CD4-positive, alpha-beta T cell treated with Interleukin-2 at 100 ng/mL for 4 hours (primary cell): Measurements from ENCODE around the gene LRRC56.

Experiments
- DNase-seq: peaks from one replicate; pipeline ENCODE4 v3.0.0-alpha.2; 2020; ENCODE audit warnings: low spot score

Gene LRRC56, protein sequence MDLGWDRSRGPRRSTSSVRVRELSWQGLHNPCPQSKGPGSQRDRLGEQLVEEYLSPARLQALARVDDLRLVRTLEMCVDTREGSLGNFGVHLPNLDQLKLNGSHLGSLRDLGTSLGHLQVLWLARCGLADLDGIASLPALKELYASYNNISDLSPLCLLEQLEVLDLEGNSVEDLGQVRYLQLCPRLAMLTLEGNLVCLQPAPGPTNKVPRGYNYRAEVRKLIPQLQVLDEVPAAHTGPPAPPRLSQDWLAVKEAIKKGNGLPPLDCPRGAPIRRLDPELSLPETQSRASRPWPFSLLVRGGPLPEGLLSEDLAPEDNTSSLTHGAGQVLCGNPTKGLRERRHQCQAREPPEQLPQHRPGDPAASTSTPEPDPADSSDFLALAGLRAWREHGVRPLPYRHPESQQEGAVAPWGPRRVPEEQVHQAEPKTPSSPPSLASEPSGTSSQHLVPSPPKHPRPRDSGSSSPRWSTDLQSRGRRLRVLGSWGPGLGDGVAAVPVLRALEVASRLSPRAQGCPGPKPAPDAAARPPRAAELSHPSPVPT

GRCh38 chr11:536841-537621 is at the start of gene LRRC56:
Gene LRRC56 (plus strand): TSS chr11:537527. CDS start chr11:540685, 3,158 bp downstream.
- DNase-seq, result peak; percentile 96

DNA sequence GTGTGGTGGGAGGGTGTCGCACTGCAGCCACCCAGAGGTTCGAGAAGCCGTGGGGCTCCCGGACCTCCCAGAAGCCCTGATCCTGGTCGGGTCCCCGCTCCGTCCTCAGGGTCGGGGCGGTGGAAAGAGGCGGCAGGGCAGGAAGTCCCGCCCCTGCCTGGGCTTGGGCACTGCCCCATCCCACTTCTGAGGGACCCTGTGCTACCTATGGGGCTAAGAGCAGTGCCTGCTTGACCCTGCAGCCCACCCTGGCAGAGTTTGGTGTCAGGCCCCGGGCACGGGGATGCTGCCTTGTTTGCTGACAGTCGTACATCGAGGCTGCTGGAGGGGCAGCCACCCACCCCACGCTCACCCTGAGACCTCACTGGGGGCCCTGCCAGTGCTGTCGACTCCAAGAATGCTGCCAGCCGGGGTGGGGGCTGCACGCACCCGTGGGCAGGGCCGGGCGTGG is 49.7 kb upstream of the LRRC56 start:
- DNase-seq, result no peak

GRCh38 chr11:488062-488461 is 49.3 kb upstream of the LRRC56 start:
- no peak for DNase-seq

DNA sequence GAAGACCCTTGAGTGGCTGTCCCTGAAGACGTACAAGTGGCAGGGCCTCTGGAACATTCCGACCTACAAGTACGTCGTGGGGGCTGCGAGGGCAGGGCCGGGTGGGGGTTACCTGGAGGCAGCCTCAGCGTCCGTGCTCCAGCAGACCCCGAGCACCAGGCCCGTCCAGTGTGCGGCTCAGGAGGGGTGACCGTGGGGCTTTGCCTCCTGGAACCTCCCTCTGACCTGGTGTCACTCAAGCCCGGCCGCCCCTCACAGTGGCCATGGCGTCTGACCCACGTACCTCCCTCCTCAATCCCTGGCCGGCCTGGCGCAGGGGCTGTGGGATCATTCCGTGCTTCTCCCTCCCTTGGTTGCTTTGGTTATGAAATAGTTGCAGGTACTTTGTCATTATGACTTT is 48.7 kb upstream of the LRRC56 start:
- DNase-seq, result no peak

DNA sequence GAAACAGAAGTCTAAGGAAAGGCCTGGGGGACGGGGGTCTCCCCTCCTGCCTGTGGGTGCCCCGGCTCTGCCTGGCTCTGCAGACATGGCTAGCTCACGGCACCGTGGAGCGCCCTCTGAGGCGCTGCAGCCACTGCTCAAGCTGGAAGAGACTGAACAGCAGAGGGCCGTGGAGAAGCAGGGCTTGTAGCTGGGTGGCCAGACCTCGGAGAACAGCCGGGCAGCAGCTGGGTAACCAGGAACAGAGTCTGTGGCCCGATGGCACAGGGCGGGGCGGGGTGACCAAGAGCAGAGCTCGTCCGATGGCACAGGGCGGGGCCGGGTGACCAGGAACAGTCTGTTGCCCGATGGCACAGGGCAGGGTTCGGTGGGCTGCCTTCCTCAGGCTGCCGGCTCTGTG is 48.3 kb upstream of the LRRC56 start:
- no peak for DNase-seq

DNA sequence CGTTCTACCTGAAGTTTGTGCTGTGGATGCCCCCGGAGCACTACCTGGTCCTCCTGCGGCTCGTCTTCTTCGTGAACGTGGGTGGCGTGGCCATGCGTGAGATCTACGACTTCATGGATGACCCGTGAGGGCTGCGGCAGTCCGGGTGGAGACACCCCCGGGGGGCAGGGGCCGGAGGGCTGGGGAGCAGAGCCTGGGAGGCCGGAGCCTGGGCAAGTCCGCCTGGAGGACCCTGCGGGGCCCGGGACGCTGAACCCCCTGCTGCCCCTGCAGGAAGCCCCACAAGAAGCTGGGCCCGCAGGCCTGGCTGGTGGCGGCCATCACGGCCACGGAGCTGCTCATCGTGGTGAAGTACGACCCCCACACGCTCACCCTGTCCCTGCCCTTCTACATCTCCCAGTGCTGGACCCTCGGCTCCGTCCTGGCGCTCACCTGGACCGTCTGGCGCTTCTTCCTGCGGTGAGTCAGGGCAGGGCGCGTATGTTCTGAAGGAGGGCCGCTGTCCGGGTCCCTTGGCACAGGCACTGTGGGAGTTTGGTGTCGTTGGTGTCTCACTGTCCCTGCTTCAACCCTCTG is 47.6 kb upstream of the LRRC56 start:
- DNase-seq, result no peak

DNA sequence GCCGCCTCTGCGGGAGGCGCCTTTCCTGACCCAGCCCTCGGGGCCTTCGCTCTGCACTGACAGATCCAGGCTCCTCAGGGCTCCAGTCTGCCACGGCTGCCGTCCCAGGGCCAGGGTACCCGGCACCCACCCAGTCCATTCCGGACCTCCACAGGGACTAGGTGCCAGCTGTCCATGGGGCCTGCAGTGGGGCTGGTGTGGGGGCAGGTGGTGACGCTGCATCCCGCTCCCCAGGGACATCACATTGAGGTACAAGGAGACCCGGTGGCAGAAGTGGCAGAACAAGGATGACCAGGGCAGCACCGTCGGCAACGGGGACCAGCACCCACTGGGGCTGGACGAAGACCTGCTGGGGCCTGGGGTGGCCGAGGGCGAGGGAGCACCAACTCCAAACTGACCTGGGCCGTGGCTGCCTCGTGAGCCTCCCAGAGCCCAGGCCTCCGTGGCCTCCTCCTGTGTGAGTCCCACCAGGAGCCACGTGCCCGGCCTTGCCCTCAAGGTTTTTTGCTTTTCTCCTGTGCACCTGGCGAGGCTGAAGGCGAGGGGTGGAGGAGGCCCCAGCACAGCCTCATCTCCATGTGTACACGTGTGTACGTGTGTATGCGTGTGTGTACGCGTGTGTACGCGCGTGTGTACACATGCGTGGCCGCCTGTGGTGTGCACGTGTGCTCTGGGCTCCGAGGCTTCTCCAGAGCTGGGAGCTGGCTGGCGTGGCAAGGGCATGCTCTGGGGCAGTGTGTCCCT is 47.0 kb upstream of the LRRC56 start:
- DNase-seq, result no peak

- DNase-seq, result no peak
These were observed 46.4 kb upstream of the LRRC56 start for GRCh38 chr11:490930-491260.

DNA sequence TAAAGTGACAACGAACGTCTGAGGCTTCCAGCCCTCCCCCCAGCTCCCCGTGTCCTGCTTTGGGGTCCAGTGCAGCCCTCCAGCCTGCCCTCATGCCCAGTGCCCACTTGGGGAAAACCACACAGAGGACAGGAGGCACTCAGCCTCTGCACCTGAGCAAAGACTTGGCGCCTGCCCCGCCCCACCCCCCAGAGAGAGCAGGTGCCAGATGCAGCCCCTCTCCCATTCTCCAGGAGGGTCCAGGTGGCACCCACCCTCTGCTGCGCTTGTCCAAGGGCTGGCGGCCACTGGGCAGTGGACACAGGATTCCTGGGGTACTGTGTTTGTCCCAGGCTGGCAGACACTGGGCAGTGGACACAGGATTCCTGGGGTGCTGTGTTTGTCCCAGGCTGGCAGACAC is 46.0 kb upstream of the LRRC56 start:
- DNase-seq, result no peak

GRCh38 chr11:492427-493226 is 44.7 kb upstream of the LRRC56 start:
- DNase-seq, result no peak

- no peak for DNase-seq
These were observed 42.4 kb upstream of the LRRC56 start for GRCh38 chr11:494761-495536.

DNA sequence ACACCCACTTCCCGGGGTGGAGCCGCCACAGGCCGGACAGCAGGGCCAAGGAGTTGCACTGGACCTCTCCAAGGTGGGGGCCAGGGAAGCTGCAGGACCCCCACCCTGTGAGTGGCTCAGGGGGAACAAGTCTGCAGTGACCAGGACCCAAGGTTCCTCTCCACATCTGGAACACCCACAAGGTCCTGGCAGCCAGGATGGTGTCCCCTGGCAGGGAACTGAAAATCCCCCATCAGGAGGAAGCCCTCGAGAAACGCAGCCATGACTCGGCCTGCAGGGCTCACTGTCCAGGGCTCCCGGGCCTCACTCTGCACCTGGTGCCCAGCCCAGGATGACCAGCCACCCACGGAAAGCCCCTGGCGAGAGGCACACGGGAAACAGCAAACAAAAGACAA is 41.8 kb upstream of the LRRC56 start:
- DNase-seq, result no peak

DNA sequence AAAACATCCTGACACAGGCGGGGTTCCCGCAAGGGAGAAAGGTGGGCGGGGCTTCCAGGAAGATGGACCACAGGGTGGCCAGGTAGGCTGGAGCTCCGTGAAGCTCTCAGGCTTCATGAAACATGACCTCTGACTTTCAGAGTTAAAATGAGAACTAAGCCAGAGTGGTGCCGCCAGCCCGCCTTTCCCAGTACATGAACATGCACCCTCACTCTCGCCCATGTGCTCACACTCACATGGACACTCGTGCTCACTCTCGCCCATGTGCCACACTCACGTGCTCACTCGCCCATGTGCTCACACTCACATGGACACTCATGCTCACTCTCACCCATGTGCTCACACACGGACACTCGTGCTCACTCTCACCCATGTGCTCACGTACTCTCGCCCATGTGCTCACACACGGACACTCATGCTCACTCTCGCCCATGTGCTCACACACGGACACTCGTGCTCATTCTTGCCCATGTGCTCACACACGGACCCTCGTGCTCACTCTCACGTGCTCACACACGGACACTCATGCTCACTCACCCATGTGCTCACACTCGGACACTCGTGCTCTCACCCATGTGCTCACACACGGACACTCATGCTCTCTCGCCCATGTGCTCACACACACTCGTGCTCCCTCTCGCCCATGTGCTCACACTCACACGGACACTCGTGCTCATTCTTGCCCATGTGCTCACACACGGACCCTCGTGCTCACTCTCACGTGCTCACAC is 40.3 kb upstream of the LRRC56 start:
- no peak for DNase-seq

GRCh38 chr11:497565-498296 is 39.6 kb upstream of the LRRC56 start:
- DNase-seq, result no peak

DNA sequence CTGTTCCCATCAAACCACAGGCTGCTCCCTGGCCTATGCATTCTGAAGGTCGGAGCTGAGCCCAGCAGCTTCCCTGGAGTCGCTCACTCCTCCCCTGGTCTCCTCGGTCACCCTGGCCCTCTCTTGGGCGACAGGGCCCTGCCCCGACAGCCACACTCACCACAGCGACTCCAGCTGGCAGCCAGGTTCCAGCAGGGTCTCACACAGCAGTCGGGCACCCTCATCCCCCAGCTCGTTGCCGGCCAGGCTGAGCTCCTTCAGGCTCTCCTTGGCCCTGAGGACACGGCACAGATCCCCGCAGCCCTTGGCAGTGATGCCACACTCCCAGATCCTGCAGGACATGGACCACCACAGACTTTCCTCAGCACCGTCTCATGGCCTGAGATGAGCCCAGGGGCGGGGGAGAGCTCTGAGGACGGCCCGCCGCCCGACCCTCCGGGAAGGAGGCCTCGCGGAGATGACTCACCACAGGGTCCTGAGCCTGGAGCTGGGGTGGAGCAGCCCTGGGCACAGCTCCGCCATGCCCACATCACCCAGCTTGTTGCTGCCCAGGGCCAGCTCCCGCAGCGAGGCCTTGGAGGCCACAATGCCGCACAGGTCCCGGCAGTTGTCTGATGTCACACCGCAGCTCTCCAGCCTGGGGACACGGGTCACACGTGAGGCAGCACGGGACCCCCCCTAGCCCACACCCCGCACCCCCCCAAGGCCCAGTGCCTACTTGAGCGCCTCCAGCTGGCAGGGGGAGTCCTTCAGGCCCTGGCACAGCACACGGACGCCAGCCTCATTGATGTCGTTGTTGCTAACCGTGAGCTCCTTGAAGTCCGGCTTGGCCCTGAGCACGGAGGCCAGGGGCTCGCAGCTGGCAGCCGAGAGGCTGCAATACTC is 38.8 kb upstream of the LRRC56 start:
- no peak for DNase-seq

GRCh38 chr11:499201-500076 is 37.9 kb upstream of the LRRC56 start:
- DNase-seq, result no peak
